ENCODE results near the gene CYP2R1.

- TF ChIP-seq, protein P1, sequence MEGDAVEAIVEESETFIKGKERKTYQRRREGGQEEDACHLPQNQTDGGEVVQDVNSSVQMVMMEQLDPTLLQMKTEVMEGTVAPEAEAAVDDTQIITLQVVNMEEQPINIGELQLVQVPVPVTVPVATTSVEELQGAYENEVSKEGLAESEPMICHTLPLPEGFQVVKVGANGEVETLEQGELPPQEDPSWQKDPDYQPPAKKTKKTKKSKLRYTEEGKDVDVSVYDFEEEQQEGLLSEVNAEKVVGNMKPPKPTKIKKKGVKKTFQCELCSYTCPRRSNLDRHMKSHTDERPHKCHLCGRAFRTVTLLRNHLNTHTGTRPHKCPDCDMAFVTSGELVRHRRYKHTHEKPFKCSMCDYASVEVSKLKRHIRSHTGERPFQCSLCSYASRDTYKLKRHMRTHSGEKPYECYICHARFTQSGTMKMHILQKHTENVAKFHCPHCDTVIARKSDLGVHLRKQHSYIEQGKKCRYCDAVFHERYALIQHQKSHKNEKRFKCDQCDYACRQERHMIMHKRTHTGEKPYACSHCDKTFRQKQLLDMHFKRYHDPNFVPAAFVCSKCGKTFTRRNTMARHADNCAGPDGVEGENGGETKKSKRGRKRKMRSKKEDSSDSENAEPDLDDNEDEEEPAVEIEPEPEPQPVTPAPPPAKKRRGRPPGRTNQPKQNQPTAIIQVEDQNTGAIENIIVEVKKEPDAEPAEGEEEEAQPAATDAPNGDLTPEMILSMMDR (IDR thresholded peaks at IDR 0.05; ENCODE audit: poor library complexity): no peak
- TF ChIP-seq EZH2phosphoT487 (IDR thresholded peaks at IDR 0.05; ENCODE audit: low read depth, severe bottlenecking, unreplicated experiment): no peak
These were observed 35.1 kb upstream of the CYP2R1 start for GRCh38 chr11:14927146-14927545.
